Heart right ventricle (tissue), 16 donors: Measurements from ENCODE around the gene PHKA2. TPM values are rescaled to one million over a fixed set of nuclear protein-coding genes. Genes with fewer than 3 reads are reported as not detected.

ENCODE experiments used
- ATAC-seq, 8 donors: fragments of 200-7000 bp; cut with Tn5 transposase; one replicate each; pipeline ENCODE4 v1.9.1; 2020; ENCODE audit warnings: mild to moderate bottlenecking in 8 of 8, moderate library complexity in 8 of 8, moderate number of reproducible peaks in 1 of 8
- DNase-seq, 2 donors: peaks; one replicate each; pipeline ENCODE4 v3.0.0-alpha.2; 2020
- H3K27ac ChIP-seq, 10 donors: fragments of 200-600 bp; sonication (generic) in 2 of 10; one replicate each; pipeline versions ENCODE4 v1.5.0 to v1.8.0; 2020 to 2022; ENCODE audit warnings: mild to moderate bottlenecking in 3 of 10
- H3K27me3 ChIP-seq, 7 donors: fragments of 200-600 bp; one replicate each; pipeline ENCODE4 v1.8.0; 2021 to 2022; ENCODE audit warnings: mild to moderate bottlenecking in 2 of 7
- H3K36me3 ChIP-seq, 9 donors: fragments of 200-600 bp; sonication (generic) in 1 of 9; one replicate each; pipeline versions ENCODE4 v1.5.0 to v1.8.0; 2020 to 2022; ENCODE audit warnings: mild to moderate bottlenecking in 2 of 9
- H3K4me1 ChIP-seq, 9 donors: fragments of 200-600 bp; sonication (generic) in 1 of 9; one replicate each; pipeline versions ENCODE4 v1.5.0 to v1.8.0; 2020 to 2022; ENCODE audit warnings: mild to moderate bottlenecking in 4 of 9
- H3K4me3 ChIP-seq, 10 donors: fragments of 200-600 bp; sonication (generic) in 2 of 10; one replicate each; pipeline versions ENCODE4 v1.5.0 to v1.8.0; 2020 to 2022; ENCODE audit warnings: mild to moderate bottlenecking in 7 of 10, moderate library complexity in 2 of 10
- H3K9me3 ChIP-seq, 11 donors: fragments of 200-600 bp in 10 of 11; sonication (generic) in 2 of 11; one replicate each; pipeline versions ENCODE4 v1.5.0 to v1.8.0; 2013 to 2022; ENCODE audit warnings: mild to moderate bottlenecking in 2 of 11, control low read depth in 1 of 11, moderate library complexity in 1 of 11
- CTCF ChIP-seq, 9 donors: fragments of 200-600 bp; sonication (generic) in 2 of 9; IDR thresholded peaks; one replicate each; pipeline versions ENCODE4 v1.5.0 to v1.8.0; 2021 to 2022; ENCODE audit warnings: antibody characterized with exemption in 9 of 9, mild to moderate bottlenecking in 5 of 9, moderate library complexity in 1 of 9
- WGBS, 2 donors: extraction: QIAGEN DNeasy Blood & Tissue Kit; methylation state at CpG; one replicate each; pipeline ENCODE4 v1.1.7; 2013; ENCODE audit warnings: inconsistent platforms in 1 of 2; 5-methylcytosine and 5-hydroxymethylcytosine counted together
- intact Hi-C, 10 donors: fragments of 100-400 bp; cut with DNase I; formaldehyde crosslinking; loops; one replicate each; pipeline versions ENCODE4 v1.11.1 to v1.14.2; 2022
- polyA plus RNA-seq, 2 donors: library from polyadenylated mRNA; stranded (reverse); fragments of 200-250 nt; gene quantifications; one replicate each; pipeline ENCODE4 v1.2.3, GENCODE V29; 2013
- total RNA-seq, 10 donors: library from RNA; stranded (reverse); fragmentation: NEBNext Ultra II Directional in 3 of 10; extraction: Animal tissue kit (Norgen Biotek cat#: 25700) in 3 of 10; gene quantifications; one replicate each; pipeline versions ENCODE4 v1.2.1 to v1.2.4, GENCODE V29; 2021 to 2023
- donor health status: Arrhythmogenic right ventricular cardiomyopathy.
- donor health status: ischemic (EF 13 %, LVEDD 7.1; RV severe dilation, severe dysfunction).
- donor health status: healthy with polysubstance abuse.
- donor health status: DM: no; HTN: yes; CAD: no.
- donor health status: DM: no; HTN: no; CAD: no.
- donor health status: ischemic (EF 25% LVEDD 6.9; RV normal size, moderate dysfunction).
- donor health status: ischemic (EF 25% LVEDD 5.7; RV mildly dilated, moderate dysfunction).
- donor health status: healthy.
- donor health status: DM: yes; HTN: yes; CAD: no.
- donor health status: Ischemic cardiomyopathy.
- donor health status: ischemic (EF 35%, LVEDD 5.7; RV mildly dilated, moderate dysfunction).
- donor health status: nonischemic (EF 11% LVEDD 7.7; RV severe dilation, severe dysfunction).
- donor health status: DM: yes; HTN: yes; CAD: no.
- donor health status: PGD.
- donor health status: ischemic (EF 29% LVEDD 5.4; RV normal size, mild dysfunction).
- donor health status: nonischemic (EF 23%, LVEDD 6.1; RV moderate dilation, normal function).

PHKA2 gene
- total and polyA plus RNA-seq, 12 donors, result 15.6 to 61.1 (median 25.3) TPM

GRCh38 chrX:18973527-18974192, 10.3 kb downstream of the PHKA2 start:
- Histone ChIP-seq H3K9me3 (no peaks in the 10 kb centered on the region), H3K27me3 (no peaks in the 10 kb centered on the region), H3K27ac (no peak overlapping the region), H3K4me3 (no peak overlapping the region), H3K36me3 (no peaks in the 10 kb centered on the region), H3K4me1 (peaks cover 0 to 10% (median 0%) of the 10 kb centered on the region in 9 donors)
- ATAC-seq (no peak), DNase-seq (no peak)
- intact Hi-C loops, result no loop called here
- TF ChIP-seq CTCF (IDR thresholded peaks at IDR 0.05), result no peak
- 53 to 64% methylated on average over 7 of the region's 7 CpGs for whole genome bisulfite sequencing, 2 donors

GRCh38 chrX:18971506-18971905, 12.4 kb downstream of the PHKA2 start:
- intact Hi-C loops, result no loop called here
- no peak overlapping the region for H3K27ac ChIP-seq
- WGBS, 2 donors, result 48 to 54% methylated on average over 2 of the region's 2 CpGs

GRCh38 chrX:18970465-18970864, 13.4 kb downstream of the PHKA2 start:
- Histone ChIP-seq H3K27ac (no peak overlapping the region), H3K36me3 (no peaks in the 10 kb centered on the region), H3K4me3 (no peak overlapping the region), H3K4me1 (peaks cover 0 to 10% (median 0%) of the 10 kb centered on the region in 9 donors), H3K27me3 (no peaks in the 10 kb centered on the region), H3K9me3 (no peaks in the 10 kb centered on the region)
- DNase-seq (no peak), ATAC-seq (peak in 1 of 8 donors; percentile 45)
- no peak for TF ChIP-seq CTCF (IDR thresholded peaks at IDR 0.05)
- intact Hi-C loops, result no loop called here

More at GRCh38 chrX:18971506-18971905, 12.4 kb downstream of the PHKA2 start:
- Histone ChIP-seq H3K4me3 (no peak overlapping the region), H3K36me3 (no peaks in the 10 kb centered on the region), H3K27me3 (no peaks in the 10 kb centered on the region), H3K4me1 (peaks cover 0 to 10% (median 0%) of the 10 kb centered on the region in 9 donors), H3K9me3 (no peaks in the 10 kb centered on the region)
- DNase-seq (no peak), ATAC-seq (no peak)
- TF ChIP-seq CTCF (IDR thresholded peaks at IDR 0.05), result no peak

GRCh38 chrX:18966624-18967023, 17.3 kb downstream of the PHKA2 start:
- peak overlapping the region in 3 of 10 donors; percentile 31 to 50 (median 40) for H3K27ac ChIP-seq
- WGBS, 2 donors, result 48 to 66% methylated on average over 5 of the region's 5 CpGs
- DNase-seq, result no peak
- H3K4me1 ChIP-seq, result peaks cover 0 to 8% (median 0%) of the 10 kb centered on the region in 9 donors
- no peaks in the 10 kb centered on the region for H3K27me3 ChIP-seq
- peak in 7 of 8 donors; percentile 42 to 84 (median 71) for ATAC-seq
- no peak for TF ChIP-seq CTCF (IDR thresholded peaks at IDR 0.05)
- peak overlapping the region in 1 of 10 donors; percentile 24 for H3K4me3 ChIP-seq
- no peaks in the 10 kb centered on the region for H3K36me3 ChIP-seq
- intact Hi-C loops, result no loop called here
- H3K9me3 ChIP-seq, result no peaks in the 10 kb centered on the region
